NOMO-1 (cell line): ENCODE measurements around the gene C1orf210.

Experiments
- DNase-seq, 2 experiments: peaks; one replicate each; lab custom pipeline; 2025; ENCODE audit not compliant: unreplicated experiment in 2 of 2; lab: John Stamatoyannopoulos, UW

C1orf210 gene

GRCh38 chr1:43296207-43296606 is 10.8 kb upstream of the C1orf210 start:
- no peak for DNase-seq

DNA sequence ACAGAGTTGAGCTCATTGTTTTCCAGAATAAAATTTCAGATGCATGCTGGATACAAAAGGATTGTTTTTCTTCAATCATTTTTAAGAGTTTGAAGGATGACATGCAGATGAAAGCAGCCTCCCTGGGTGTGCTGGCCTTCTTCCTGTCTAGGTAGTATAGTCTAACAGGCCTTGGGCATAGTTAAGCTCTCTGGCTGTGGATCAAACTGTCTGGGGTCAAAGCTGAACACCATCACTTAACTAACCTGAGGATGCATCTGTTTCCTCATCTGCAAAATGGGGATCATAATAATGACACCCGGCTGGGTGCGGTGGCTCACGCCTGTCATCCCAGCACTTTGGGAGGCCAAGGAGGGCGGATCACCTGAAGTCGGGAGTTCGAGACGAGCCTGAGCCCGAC is 9.4 kb upstream of the C1orf210 start:
- DNase-seq, result no peak

GRCh38 chr1:43293896-43294760 is 8.7 kb upstream of the C1orf210 start:
- DNase-seq, result no peak

- no peak for DNase-seq
Measured at GRCh38 chr1:43293176-43293575, 7.8 kb upstream of the C1orf210 start.

GRCh38 chr1:43292679-43293078 is 7.3 kb upstream of the C1orf210 start:
- DNase-seq, result no peak

DNA sequence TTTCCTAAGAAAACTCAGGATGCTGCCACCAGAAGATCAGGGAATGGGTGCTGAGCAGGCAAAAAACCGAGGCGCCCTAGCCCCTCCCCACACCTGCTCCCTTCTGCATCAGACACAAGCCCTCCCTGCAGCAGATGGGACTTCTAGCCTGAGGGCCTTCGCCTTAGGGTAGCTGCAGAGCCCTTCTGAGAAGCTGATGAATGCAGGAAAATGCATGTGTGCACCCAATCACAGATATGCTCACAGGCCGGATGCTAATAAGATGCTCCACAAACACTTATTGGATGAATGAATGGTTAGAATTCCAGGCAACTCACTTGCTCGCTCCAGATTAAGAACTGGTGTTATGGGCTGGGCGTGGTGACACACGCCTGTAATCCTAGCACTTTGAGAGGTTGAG is 6.8 kb upstream of the C1orf210 start:
- DNase-seq, result no peak

GRCh38 chr1:43288785-43289706 is 3.7 kb upstream of the C1orf210 start:
- no peak for DNase-seq

DNA sequence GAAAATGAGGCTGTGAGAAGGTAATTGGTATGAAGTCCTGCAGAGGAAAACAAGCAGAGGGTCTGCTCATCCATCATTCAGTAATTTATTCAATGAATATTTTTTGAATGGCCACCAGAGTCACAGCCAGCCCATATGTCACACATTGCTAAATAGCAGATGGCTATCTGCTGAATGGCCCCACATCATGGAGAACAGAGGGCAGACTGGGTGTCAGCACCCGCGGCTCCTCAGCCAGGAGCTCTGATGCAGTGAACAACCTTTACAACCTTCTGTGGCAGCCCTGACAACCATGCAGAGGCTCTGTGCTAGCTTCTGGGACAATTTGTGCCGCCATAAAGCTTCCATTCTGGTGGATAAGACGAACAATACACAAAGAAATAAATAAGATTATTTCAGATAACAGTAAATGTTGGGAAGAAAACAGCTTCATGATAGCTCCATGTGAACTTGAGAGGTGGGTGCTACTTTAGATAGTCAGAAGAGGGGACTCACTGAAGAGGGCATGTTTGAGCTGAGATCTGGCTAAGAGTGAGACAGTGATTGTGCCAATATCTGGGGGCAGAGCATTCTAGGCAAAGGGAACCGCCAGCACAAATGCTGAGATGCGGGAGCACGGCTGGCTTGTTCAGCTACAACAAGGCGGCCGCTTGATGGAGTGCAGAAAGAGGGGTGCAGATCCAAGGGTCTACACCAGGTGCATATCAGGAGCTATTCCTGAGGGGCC is 2.8 kb upstream of the C1orf210 start:
- no peak for DNase-seq

DNA sequence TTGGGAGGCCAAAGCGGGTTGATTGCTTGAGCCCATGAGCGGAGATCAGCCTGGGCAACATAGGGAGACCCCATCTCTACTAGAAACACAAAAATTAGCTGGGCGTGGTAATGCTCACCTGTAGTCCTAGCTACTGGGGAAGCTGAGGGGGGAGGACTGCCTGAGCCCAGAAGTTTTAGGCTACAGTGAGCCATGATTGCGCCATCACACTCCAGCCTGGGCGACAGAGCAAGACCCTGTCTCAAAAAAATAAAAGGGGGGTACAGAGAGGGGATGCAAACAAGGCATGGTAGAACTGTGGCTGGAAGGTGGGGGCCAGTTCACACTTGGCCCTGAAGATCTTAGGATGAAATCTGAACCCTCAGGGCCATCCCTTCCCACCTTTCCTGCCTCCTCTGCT is 1.2 kb upstream of the C1orf210 start:
- no peak for DNase-seq

DNA sequence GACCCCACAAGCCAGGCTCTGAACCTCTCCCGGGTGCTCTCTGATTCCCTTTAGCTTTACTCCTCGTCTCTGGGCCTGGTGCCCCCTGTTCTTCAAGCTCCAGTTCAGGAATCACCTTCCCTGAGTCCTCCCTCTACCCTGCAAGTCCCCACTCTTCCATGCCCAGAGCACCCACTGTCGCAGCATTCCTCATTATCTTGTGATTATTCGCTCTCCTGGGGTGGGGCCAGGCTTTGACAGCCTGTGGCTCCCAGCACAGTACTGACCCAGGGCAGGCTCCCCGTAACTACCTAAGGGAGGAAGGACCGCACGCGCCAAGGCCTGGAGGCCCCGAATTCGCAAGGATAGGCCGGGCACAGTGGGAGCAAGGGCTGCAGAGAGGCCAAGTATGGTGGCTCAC is 734 bp upstream of the C1orf210 start:
- no peak for DNase-seq

DNA sequence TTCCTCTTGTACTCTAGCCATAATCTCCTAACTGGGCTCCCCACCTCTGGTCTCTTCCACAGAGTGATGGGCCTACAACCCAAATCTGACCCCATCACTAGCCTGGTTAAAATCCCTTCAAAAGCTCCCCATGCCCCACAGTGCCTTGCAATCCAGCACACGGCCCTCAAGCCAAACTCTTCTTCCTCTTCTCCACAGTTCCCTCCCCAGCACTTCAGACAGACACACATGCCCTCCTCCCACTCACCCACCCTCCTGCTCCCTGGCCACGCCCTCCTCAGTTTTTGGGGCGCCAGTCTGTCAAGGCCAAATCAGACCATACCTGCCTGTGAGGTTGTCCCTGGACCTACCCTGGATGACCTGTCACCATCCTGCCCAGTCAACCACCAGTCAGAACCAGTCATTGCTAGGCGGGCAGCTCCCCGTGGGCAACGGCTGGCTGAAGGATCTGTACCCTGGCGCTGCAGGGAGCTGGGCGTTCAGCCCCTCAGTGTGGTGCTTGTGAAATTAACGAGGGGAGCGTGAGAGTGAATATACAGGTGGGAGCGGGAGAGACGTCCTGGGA is 753 bp downstream of the C1orf210 start:
- no peak for DNase-seq

- DNase-seq, result no peak
Measured at GRCh38 chr1:43284065-43284464, 1.3 kb downstream of the C1orf210 start.

DNA sequence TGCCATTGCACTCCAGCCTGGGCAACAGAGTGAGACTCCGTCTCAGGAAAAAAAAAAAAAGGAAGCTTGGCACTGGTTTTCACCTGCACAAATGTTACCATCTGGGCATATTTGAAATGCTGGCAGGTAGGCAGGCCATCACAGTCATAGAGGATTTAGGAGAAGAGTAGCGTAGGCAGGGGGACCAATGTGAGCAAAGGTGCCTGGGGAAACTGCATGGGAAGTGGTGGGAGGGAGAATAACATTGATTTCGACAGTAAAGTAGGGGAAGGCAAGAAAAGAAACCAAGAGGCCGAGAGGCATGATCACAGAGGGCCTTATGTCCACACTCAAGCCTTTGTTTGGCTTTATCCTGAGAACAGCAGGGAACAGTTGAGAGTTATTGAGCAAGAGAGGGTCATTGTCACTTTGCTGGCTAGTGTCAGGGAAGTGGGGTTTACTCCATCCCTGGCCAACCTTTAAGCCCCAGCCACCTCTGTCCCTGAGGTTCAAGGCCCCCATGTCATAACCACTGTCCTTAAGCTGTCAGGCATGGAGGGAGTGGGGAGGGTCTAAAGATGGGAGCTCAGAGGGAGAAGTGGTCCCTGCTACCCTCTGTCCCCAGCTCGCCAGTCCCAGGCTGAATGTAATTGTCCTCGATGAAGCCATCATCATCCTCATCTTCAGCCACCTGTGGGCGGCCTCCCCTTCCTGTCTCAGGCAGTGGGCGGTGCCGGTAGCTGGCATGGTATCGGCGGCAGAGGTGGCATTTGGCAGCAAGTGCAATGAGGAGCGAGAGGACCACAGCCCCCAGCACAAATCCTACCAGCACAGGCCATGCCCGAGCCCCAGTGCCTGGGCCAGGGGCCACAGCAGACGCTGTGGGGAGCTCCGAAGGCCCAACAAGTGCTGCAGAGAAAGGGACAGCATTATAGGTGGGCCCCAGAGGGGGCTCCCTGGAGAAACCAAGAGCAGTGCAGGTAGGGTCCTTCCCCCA is 2.9 kb downstream of the C1orf210 start:
- DNase-seq, result no peak

- no peak for DNase-seq
Measured at GRCh38 chr1:43280692-43281091, 4.7 kb downstream of the C1orf210 start.

DNA sequence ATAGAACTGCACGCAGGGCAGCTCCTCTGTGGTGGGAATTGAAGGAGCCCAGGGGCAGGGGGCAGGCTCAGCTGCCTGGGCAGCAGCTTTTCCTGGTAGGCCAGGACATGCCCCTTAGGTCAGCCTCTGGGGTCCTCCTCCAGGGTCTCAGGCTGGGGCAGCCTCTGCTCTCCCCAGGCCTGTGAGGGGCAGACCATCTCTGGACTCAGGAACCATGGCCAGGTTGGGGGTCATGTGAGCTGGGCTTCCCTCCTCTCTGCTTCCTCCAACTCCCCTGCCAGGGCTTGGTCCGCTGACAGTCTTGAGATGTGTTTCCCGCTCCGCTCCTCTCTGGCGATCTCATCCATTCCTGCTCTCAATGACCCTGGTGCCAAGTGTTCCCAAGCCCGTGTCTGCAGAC is 5.7 kb downstream of the C1orf210 start:
- DNase-seq, result no peak

DNA sequence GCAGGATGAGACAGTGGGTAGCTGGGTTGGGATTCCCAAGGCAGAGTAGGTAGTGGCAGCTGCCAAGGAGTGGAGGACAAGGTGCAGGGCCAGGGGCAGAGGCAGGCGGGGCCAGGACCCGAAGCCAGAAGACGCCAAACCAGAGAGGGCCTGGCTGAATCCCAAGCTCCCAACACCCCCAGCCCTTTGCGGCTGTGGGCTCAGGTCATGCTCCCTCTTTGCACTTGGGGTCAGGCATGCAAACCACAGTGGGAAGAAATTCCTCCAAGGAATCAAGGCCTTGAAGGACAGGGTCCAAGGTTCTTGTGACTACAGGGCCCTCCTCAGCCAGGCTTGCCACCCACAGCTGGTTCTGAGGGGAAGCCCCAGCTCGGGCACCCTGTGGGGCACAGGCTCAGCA is 6.2 kb downstream of the C1orf210 start:
- DNase-seq, result no peak

DNA sequence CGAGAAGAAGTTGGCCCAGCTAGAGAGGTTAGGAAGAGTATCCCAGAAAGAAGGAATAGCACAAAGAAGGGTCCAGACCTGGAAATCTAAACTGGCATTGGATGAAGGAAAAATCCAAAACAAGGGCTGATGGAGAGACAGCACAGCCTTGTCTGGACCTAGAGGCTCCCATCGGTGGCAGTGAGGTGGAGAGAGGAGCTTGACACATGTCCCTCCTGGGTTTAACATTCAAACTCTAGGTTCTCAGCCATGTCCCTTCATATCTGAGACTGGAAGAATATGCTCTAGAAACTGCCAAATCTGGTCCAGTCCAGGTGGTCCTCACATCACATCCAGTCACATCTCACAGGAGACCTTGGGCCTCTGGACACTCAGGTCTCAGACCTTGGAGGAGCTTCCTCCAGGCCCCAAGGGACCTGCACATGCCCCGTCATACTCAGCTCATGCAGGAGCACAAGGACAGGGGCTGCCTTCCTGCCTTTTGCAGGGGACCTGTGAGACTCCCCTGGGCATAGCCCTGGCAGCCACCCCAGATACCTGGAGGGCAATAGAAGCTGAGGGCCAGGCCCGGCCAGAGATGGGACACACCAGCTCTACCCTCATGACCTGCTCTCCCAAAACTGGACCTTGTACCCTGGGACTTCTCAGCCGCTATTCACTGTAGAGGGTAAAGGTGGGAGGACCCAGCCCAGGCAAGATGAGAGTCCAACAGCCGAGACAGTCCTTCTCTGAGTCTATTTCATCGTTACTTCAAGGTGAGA is 8.1 kb downstream of the C1orf210 start:
- no peak for DNase-seq

DNA sequence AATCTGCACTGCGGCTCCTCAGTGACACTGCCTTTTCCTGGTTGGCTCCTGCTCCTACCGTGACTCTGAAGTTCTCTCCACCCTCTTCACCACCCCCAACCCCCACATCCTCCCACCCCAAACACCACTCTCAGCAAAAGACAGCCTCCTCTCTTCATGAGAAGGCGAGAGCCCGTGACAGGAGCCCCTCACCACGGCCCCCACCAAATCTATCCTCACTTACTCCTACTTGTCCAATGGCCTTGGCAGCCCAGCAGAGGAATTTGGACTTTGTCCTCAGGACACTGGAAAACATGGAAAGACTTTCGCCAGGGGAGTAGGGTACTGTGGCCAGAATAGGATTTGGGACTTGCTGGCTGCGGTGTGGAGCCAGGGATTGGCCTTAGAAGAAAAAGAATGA is 8.7 kb downstream of the C1orf210 start:
- no peak for DNase-seq
